HFF-Myc (cell line): ENCODE measurements around the gene ISOC2.
A peak's percentile ranks its signal among the peaks of the same experiment; 100 is the strongest.

Experiments
- DNase-seq: peaks from one replicate; pipeline ENCODE4 v3.0.0-alpha.2; 2011; ENCODE audit warnings: low read depth; ENCODE audit errors: extremely low read depth
- H3K4me3 ChIP-seq: replicated peaks from 2 replicates; pipeline ENCODE4 v1.5.1; 2011; ENCODE audit warnings: low read depth, mild to moderate bottlenecking, control low read depth, low read length
- TF ChIP-seq, protein P1 (sequence below): IDR thresholded peaks from 2 replicates; pipeline ENCODE4 v1.5.1; 2012; ENCODE audit warnings: mild to moderate bottlenecking, low read depth, low read length, control low read depth; ENCODE audit errors: missing control alignments

The ISOC2 gene

DNA sequence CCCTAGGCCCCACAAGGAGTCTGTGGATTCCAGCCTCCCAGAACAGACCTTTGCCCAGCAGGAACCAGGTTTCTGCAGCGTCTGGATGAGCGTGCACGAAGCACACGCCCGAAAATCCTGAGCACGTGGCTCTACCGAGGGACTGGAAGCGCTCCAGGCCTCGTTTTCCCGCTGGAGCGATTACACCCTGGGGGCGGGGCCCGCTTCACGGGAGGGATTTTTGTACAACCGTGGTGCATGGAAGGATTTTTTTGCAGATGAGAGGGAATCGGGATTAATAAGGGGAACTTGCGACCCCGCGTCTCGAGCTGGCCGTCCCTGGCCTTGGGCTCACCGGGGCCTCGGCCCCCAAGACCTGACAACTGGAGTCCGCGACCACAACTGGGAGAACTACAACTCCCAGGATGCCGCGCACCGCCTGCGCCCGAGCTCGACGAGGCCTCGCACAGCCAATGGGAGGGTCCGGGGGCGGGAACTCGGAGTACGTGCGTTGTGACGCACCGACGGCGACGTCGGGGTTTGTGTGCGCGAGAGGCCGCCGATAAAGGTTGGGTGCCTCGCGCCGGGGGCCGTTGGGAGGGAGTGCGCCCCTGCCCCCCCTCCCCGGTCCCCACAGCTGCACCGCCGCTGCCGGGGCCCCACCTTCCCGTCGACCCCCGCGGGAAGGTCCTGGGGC, 14.8 kb upstream of the ISOC2 start, which contains the start of gene ZNF628:
Gene ZNF628 (plus strand): TSS at position 518 of the 676 bp plus-strand sequence. CDS start 3,294 bp downstream, outside the sequence.
- DNase-seq: peak; percentile 93

DNA sequence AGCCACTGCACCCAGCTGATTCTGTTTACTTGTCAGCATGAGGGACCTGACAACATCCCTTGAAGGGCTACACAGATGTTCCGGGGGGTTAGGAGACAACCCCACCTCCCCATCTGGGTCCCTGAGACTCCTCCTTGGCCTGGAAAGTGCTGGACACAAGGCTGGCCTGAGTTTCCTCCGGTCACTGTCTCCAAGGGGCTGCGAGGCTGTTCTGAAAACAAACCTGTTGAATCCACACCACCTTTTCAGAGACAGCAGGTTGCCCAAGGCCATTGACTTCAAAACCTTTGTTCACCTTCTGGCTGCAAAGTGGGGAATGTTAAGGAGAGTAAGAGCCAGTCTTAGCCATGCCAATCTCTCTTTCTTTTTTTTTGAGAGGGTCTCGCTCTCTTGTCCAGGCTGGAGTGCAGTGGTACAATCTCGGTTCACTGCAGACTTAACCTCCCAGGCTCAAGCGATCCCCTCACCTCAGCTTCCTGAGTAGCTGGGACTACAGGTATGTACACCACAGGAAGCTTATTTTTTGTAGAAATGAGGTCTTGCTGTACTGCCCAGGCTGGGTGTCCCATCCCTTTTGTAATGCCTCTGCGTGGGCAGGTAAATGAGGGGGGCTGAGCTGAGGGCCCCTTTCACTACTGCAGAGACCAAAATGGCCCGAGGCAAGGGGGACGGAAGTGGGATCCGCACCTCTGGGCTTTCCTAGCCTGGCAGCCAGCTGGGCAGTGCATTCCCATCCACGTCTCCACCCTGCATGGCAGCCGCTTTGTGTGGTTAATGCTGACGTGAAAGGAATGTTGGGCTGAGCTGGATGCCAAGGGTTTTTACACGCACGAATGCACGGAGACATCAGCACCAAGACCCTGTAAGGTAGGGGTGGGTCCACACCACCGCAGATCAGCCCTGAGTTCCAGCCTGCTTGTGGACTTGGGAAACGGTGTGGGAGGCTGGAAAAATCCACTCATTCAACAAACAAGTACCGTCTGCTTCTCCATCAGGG, 13.1 kb upstream of the ISOC2 start:
- no peak for DNase-seq
- no peak overlapping the region for H3K4me3 ChIP-seq
- TF ChIP-seq, protein P1, sequence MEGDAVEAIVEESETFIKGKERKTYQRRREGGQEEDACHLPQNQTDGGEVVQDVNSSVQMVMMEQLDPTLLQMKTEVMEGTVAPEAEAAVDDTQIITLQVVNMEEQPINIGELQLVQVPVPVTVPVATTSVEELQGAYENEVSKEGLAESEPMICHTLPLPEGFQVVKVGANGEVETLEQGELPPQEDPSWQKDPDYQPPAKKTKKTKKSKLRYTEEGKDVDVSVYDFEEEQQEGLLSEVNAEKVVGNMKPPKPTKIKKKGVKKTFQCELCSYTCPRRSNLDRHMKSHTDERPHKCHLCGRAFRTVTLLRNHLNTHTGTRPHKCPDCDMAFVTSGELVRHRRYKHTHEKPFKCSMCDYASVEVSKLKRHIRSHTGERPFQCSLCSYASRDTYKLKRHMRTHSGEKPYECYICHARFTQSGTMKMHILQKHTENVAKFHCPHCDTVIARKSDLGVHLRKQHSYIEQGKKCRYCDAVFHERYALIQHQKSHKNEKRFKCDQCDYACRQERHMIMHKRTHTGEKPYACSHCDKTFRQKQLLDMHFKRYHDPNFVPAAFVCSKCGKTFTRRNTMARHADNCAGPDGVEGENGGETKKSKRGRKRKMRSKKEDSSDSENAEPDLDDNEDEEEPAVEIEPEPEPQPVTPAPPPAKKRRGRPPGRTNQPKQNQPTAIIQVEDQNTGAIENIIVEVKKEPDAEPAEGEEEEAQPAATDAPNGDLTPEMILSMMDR: no peak

More for the DNA sequence above, 14.8 kb upstream of the ISOC2 start, which contains the start of gene ZNF628:
- TF ChIP-seq, protein P1: no peak
- H3K4me3 ChIP-seq: peak within 1 kb of the TSS; percentile 76

- DNase-seq: no peak
- no peak overlapping the region for H3K4me3 ChIP-seq
- TF ChIP-seq, protein P1: no peak
Observed at GRCh38 chr19:55473225-55474012, 12.0 kb upstream of the ISOC2 start.

GRCh38 chr19:55472463-55472862, 11.0 kb upstream of the ISOC2 start:
- no peak for DNase-seq
- no peak overlapping the region for H3K4me3 ChIP-seq
- TF ChIP-seq, protein P1: no peak

DNA sequence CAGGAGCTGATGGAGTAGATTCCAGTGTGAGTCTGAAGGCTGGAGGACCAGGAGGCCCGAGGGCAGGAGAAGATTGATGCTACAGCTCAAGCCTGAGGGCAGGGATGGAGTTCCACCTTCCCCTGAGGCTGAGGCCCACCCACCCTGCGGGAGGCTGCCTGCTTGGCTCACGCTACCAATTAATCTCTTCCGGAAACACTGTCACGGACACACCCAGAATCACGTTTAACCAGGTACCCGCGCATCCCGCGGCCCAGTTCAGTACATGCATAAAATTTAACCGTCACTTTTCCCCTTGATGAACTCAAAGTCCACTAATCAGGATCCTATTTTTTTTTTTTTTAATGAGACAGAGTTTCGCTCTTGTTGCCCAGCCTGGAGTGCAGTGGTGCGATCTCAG, 9.8 kb upstream of the ISOC2 start:
- TF ChIP-seq, protein P1: no peak
- no peak overlapping the region for H3K4me3 ChIP-seq
- no peak for DNase-seq

GRCh38 chr19:55468054-55468393, 6.6 kb upstream of the ISOC2 start:
- no peak overlapping the region for H3K4me3 ChIP-seq
- DNase-seq: no peak
- TF ChIP-seq, protein P1: no peak
